T-helper 2 cell treated with Interferon-gamma antibody and Interleukin-4, amounts not matched to agents 100 ng/mL and 5 ng/mL, for 36 hours (primary cell): ENCODE data around the gene RNF151. TPM values are rescaled to one million over a fixed set of nuclear protein-coding genes. Genes with fewer than 3 reads are reported as not detected.
"Not testable (repeated sequence)": the region's sequence is repeated elsewhere in the genome, so short reads cannot be mapped to it uniquely, and the experiment has no call there.

Source experiments
- intact Hi-C: fragments of 100-400 bp; cut with micrococcal nuclease; formaldehyde crosslinking; loops from one replicate; pipeline ENCODE4 v1.15.1; 2023
- total RNA-seq: library from RNA; stranded (reverse); gene quantifications from 2 replicates; pipeline ENCODE4 v1.2.3, GENCODE V29; 2022

RNF151 gene, protein sequence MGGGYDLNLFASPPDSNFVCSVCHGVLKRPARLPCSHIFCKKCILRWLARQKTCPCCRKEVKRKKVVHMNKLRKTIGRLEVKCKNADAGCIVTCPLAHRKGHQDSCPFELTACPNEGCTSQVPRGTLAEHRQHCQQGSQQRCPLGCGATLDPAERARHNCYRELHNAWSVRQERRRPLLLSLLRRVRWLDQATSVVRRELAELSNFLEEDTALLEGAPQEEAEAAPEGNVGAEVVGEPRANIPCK
- total RNA-seq: 0.18 TPM in 1 of 2 replicates, not detected in the other

- intact Hi-C loops: no loop called here
Measured at GRCh38 chr16:1966460-1966859, at the start of gene RNF151. Gene RNF151, plus strand, starts transcription at chr16:1966856. Its CDS starts 26 bp downstream, at chr16:1966882.

DNA sequence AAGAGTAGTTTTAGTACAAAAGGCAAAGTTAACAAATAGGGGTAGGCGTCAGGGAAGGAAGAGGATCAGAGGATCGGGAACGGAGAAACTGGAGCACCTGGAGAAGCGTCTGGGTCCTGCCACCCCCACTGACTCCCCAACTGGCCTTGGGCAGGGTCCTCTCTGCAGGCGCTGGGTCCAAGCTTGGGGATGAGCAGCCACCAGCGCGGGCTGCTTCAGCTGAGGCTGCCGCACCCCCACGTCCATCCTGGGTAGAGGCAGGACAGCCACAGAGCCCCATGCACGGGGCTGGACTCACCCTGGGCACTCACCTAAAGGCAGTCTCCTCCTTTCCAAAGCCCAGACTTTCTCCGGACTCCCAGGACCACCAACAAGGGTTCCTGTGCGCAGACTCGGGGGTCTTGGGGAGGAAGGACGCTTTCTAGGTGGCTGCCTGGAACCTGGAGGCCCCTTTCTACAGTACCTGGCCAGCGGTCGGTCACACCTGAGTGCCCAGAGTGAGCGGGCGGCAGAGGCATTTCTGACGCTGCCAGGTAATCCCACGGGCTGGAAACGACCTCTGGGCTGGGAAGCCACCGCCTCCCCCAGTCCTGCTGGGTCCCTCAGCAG, 49.5 kb upstream of the RNF151 start:
- intact Hi-C loops: no loop called here

- intact Hi-C loops: no loop called here
Measured at GRCh38 chr16:1917665-1918350, 48.8 kb upstream of the RNF151 start.

- intact Hi-C loops: no loop called here
Measured at GRCh38 chr16:1918351-1919326, 48.0 kb upstream of the RNF151 start, which contains the start of gene HS3ST6. Gene HS3ST6, minus strand, starts transcription at chr16:1918415. Its CDS starts 92 bp downstream, at chr16:1918323.

- intact Hi-C loops: no loop called here
Measured at GRCh38 chr16:1919327-1919998, 47.2 kb upstream of the RNF151 start.

DNA sequence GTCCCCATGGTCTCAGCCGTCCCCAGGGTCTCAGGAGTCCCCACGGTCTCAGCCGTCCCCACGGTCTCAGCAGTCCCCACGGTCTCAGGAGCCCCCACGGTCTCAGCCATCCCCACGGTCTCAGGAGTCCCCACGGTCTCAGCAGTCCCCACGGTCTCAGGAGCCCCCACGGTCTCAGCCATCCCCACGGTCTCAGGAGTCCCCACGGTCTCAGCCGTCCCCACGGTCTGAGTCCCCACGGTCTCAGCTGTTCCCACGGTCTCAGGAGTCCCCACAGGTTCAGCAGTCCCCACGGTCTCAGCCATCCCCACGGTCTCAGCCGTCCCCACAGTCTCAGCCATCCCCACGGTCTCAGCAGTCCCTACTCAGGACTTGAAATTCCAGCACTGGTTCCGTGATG, 46.5 kb upstream of the RNF151 start:
- intact Hi-C loops: not testable (repeated sequence)

DNA sequence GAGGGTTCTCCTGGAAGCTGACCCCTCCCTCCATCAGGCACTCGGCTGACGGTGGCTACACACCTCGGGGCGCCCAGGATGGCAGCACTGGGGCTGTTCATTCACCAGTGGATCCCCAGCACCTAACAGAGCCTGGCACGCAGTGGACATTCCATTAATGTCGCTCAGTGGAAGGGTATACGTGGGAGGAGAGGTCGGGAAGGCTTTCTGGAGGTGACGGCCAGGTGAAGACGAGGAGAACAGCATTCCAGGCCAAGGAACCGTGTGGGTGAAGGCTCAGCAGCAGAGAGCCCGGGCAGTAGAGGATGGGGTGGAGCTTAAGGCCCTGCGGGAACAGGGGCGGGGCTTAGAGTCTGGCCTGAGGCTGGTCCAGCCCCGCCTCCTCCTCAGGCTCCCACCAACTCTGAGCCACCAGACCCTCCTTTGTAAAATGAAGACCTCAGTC, 45.9 kb upstream of the RNF151 start:
- intact Hi-C loops: no loop called here

DNA sequence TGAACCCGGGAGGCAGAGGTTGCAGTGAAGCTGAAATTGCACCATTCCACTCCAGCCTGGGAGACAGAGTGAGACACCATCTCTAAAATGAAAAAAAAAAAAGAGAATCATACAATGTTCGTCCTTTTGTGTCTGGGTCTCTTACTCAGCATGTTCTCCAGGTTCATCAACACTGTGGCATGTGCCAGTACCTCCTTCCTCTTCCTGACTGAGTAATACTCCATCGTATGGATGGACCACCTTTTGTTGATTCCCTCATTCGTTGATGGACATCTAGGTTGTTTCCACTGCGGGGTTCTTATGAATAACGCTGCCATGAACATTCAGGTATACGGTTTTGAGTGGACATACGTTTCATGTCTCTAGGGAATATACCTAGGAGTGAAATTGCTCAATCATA, 44.3 kb upstream of the RNF151 start:
- intact Hi-C loops: no loop called here

GRCh38 chr16:1923299-1924034, 43.2 kb upstream of the RNF151 start:
- intact Hi-C loops: no loop called here

- intact Hi-C loops: no loop called here
Measured at GRCh38 chr16:1924095-1924494, 42.6 kb upstream of the RNF151 start.

GRCh38 chr16:1926271-1926670, 40.4 kb upstream of the RNF151 start:
- intact Hi-C loops: no loop called here

GRCh38 chr16:1929105-1929504, 37.6 kb upstream of the RNF151 start:
- intact Hi-C loops: loop anchor here (2.0 kb wide), 1 partner anchor 66 kb away; no protein-coding TSS in a partner anchor

- intact Hi-C loops: loop anchor here (2.0 kb wide), 1 partner anchor 67 kb away; no protein-coding TSS in a partner anchor
Measured at GRCh38 chr16:1929578-1930337, 36.9 kb upstream of the RNF151 start.

GRCh38 chr16:1930338-1930720, 36.3 kb upstream of the RNF151 start:
- intact Hi-C loops: no loop called here

GRCh38 chr16:1932050-1933028, 34.3 kb upstream of the RNF151 start:
- intact Hi-C loops: no loop called here

DNA sequence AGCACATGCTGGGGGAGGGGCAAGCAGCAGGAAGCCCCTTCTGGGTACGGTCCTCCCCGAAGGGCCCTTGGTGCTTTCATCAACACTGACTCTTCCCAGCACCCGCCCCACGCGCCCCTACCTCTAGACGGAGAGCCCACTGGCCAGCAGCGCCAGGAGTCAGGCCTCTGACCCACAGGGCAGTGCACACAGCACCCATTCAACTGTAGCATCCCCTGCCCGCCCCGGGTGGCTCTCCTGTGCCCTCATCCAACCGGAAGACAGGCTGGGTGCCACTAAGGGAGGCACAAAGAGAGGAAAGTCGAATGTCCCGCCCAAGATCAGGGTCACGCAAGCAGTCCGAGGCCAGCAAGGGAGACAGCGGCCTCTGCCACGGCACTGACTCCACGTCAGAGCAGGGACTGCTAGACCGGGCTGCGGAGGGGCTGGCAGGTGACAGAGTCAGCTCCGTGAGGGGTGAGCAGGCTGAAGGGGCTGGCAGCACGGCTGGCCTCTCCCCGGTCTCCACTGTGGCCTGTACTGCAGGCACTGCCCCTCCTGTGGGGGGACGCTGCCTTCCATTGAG, 33.5 kb upstream of the RNF151 start:
- intact Hi-C loops: no loop called here

DNA sequence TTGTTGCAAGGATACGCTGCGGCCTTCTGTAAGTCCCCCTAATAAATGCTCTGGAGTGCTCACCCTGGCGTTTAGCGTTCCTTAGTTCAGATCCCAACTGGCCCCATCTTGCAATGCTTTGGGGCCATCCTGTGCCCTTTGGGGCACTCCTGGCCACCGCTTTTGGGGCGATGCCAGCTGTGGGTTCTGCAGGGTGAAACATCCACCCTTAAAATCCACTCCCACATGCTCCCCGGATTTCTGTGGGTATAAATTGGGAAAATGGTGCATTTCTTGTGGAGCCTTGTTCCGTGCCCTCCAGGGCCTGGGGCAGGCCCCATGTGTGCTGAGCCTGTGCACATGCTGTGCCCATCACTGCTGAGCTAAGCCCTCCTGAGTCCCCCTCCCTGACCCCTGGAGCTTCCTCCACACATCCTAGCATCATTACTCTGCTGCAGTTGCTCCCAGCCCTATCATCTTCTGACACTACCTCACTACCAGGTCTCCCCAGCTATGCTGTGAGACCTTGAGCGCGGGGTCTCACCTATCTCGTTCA, 29.6 kb upstream of the RNF151 start:
- intact Hi-C loops: no loop called here
